A673 (cell line): ENCODE measurements around the gene MAST4.

Experiments
- EZH2 ChIP-seq: fragments of 200-600 bp; sonication (generic); IDR thresholded peaks from 2 replicates; pipeline ENCODE4 v1.6.1; 2017; ENCODE audit warnings: borderline replicate concordance, low read depth, mild to moderate bottlenecking, mixed read lengths, antibody characterized with exemption, low read length; ENCODE audit not compliant: poor library complexity, severe bottlenecking
- TF ChIP-seq, protein P1 (sequence below): fragments of 300-800, 200-600 bp; sonication (generic); conservative IDR thresholded peaks from 2 replicates; pipeline ENCODE4 v1.5.1; 2017; ENCODE audit warnings: low read depth, mild to moderate bottlenecking, antibody characterized with exemption, low read length, moderate library complexity, mixed read lengths

DNA sequence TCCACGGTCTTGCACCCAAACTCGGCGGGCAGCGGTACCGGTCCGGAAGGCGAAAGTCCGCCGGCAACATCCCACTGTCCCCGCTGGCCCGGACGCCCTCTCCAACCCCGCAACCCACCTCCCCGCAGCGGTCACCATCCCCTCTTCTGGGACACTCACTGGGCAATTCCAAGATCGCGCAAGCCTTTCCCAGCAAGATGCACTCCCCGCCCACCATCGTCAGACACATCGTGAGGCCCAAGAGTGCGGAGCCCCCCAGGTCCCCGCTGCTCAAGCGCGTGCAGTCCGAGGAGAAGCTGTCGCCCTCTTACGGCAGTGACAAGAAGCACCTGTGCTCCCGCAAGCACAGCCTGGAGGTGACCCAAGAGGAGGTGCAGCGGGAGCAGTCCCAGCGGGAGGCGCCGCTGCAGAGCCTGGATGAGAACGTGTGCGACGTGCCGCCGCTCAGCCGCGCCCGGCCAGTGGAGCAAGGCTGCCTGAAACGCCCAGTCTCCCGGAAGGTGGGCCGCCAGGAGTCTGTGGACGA is 567.1 kb downstream of the MAST4 start:
- TF ChIP-seq, protein P1, sequence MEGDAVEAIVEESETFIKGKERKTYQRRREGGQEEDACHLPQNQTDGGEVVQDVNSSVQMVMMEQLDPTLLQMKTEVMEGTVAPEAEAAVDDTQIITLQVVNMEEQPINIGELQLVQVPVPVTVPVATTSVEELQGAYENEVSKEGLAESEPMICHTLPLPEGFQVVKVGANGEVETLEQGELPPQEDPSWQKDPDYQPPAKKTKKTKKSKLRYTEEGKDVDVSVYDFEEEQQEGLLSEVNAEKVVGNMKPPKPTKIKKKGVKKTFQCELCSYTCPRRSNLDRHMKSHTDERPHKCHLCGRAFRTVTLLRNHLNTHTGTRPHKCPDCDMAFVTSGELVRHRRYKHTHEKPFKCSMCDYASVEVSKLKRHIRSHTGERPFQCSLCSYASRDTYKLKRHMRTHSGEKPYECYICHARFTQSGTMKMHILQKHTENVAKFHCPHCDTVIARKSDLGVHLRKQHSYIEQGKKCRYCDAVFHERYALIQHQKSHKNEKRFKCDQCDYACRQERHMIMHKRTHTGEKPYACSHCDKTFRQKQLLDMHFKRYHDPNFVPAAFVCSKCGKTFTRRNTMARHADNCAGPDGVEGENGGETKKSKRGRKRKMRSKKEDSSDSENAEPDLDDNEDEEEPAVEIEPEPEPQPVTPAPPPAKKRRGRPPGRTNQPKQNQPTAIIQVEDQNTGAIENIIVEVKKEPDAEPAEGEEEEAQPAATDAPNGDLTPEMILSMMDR, result no peak
- TF ChIP-seq EZH2, result no peak
